Measurements from ENCODE around the gene THAP11. TPM values are rescaled to one million over a fixed set of nuclear protein-coding genes. Genes with fewer than 3 reads are reported as not detected.

Gene THAP11
- total RNA-seq, 1 donor from 2014 or later: 43.0 TPM

GRCh38 chr16:67872631-67873434 is 30.7 kb downstream of the THAP11 start, which contains the start of gene EDC4:
Gene EDC4, plus strand, starts transcription at chr16:67873052. Its CDS starts 210 bp downstream, at chr16:67873262.
- intact Hi-C loops (cut with micrococcal nuclease): loop anchor here (1.0 to 5.0 kb wide), 8 partner anchors 20 to 95 kb away; partner anchors contain the start of genes NUTF2, PSKH1, RANBP10 and SLC12A4
- no peaks in the 10 kb centered on the region for H3K27me3 Mint-ChIP-seq (ENCODE audit: insufficient read depth)
- H3K9me3 Mint-ChIP-seq: no peaks in the 10 kb centered on the region
- peaks cover 35% of the 10 kb centered on the region for H3K4me1 Mint-ChIP-seq (ENCODE audit: low read depth)
- H3K36me3 Mint-ChIP-seq (ENCODE audit: low read depth): peaks cover 32% of the 10 kb centered on the region
- H3K27ac Mint-ChIP-seq: peak within 1 kb of the TSS; percentile 81
- peak; percentile 89 for DNase-seq (ENCODE audit: low spot score)
- peak within 1 kb of the TSS; percentile 88 for H3K4me3 Mint-ChIP-seq

GRCh38 chr16:67873435-67874370 is 31.6 kb downstream of the THAP11 start:
- Mint-ChIP-seq H3K4me1 (ENCODE audit: low read depth) (peaks cover 35% of the 10 kb centered on the region), H3K9me3 (no peaks in the 10 kb centered on the region), H3K27me3 (ENCODE audit: insufficient read depth) (no peaks in the 10 kb centered on the region), H3K4me3 (peak overlapping the region; percentile 88), H3K36me3 (ENCODE audit: low read depth) (peaks cover 36% of the 10 kb centered on the region), H3K27ac (peak overlapping the region; percentile 81)
- intact Hi-C loops (cut with micrococcal nuclease): loop anchor here (1.0 to 5.0 kb wide), 8 partner anchors 20 to 95 kb away; partner anchors contain the start of genes NUTF2, PSKH1, RANBP10 and SLC12A4
- DNase-seq (ENCODE audit: low spot score): no peak

DNA sequence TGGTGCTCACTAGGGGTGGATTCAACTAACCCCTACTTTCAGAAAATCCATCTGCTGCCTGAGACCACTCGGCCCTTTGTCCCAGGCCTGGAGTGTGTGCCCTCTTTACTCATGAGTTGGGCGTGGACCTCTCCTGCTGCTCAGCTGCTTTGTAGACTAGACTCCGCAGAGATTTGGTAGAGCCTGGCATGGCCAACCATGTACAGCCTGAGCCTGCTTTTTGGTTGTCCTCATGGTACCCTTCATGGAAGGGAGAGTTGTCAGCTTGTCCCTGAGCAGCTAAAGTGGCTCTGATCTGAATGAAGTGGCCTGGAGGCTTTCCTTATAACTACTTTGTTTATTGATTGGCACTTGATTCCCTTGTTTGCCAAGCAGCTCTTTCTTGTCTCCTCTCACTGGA is 32.3 kb downstream of the THAP11 start:
- Mint-ChIP-seq H3K36me3 (ENCODE audit: low read depth) (peaks cover 43% of the 10 kb centered on the region), H3K27me3 (ENCODE audit: insufficient read depth) (no peaks in the 10 kb centered on the region), H3K9me3 (no peaks in the 10 kb centered on the region), H3K4me3 (peak overlapping the region; percentile 88), H3K27ac (peak overlapping the region; percentile 81), H3K4me1 (ENCODE audit: low read depth) (peaks cover 35% of the 10 kb centered on the region)
- intact Hi-C loops (cut with micrococcal nuclease): loop anchor here (5.0 kb wide), 1 partner anchor 42 kb away; no protein-coding TSS in a partner anchor
- no peak for DNase-seq (ENCODE audit: low spot score)

GRCh38 chr16:67877064-67877463 is 34.9 kb downstream of the THAP11 start:
- Mint-ChIP-seq H3K9me3 (no peaks in the 10 kb centered on the region), H3K36me3 (ENCODE audit: low read depth) (peaks cover 47% of the 10 kb centered on the region), H3K27me3 (ENCODE audit: insufficient read depth) (no peaks in the 10 kb centered on the region), H3K27ac (no peak overlapping the region), H3K4me1 (ENCODE audit: low read depth) (peaks cover 35% of the 10 kb centered on the region), H3K4me3 (no peak overlapping the region)
- no peak for DNase-seq (ENCODE audit: low spot score)
- intact Hi-C loops (cut with micrococcal nuclease): no loop called here

DNA sequence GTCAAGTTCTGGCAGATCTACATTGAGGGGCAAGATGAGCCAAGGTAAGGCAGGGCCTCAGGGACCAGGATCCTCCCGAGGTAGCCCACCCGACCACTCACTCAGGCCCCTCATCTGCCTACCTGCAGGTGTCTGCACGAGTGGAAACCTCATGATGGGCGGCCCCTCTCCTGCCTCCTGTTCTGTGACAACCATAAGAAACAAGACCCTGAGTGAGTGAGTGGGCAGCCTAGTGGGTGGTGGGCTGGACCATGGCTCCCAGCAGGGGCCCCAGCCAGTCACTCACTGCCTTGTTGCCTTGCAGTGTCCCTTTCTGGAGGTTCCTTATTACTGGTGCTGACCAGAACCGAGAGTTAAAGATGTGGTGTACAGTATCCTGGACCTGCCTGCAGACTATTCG is 36.1 kb downstream of the THAP11 start:
- no peak overlapping the region for H3K27ac Mint-ChIP-seq
- DNase-seq (ENCODE audit: low spot score): no peak
- peaks cover 52% of the 10 kb centered on the region for H3K36me3 Mint-ChIP-seq (ENCODE audit: low read depth)
- no peaks in the 10 kb centered on the region for H3K27me3 Mint-ChIP-seq (ENCODE audit: insufficient read depth)
- no peak overlapping the region for H3K4me3 Mint-ChIP-seq
- intact Hi-C loops (cut with micrococcal nuclease): no loop called here
- H3K4me1 Mint-ChIP-seq (ENCODE audit: low read depth): peaks cover 28% of the 10 kb centered on the region
- no peaks in the 10 kb centered on the region for H3K9me3 Mint-ChIP-seq

DNA sequence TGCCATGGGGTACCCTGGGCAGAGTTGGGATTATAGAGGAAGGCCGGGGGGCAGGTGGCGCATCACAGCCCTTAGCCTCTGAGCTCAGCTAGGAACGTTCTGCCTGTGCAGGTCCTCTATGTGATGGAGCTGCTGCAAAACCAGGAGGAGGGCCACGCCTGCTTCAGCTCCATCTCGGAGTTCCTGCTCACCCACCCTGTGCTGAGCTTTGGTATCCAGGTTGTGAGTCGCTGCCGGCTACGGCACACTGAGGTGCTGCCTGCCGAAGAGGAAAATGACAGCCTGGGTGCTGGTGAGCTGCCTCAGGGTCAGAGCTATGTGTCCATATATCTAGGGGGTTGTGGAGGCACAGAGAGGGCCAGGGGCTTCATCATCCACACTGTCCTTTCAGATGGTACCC is 36.7 kb downstream of the THAP11 start:
- Mint-ChIP-seq H3K27me3 (ENCODE audit: insufficient read depth) (no peaks in the 10 kb centered on the region), H3K9me3 (no peaks in the 10 kb centered on the region)

DNA sequence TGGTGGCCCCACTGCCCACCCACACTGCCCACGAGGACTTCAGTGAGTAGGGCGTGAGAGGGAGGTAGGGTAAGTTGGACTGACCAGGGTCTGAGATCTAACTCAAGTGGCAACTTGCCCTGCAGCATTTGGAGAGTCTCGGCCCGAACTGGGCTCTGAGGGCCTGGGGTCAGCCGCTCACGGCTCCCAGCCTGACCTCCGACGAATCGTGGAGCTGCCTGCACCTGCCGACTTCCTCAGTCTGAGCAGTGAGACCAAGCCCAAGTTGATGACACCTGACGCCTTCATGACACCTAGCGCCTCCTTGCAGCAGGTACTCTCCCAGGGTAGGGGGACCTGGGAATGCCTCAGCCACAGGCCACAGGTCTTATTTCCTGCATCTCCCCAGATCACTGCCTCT is 37.3 kb downstream of the THAP11 start:
- DNase-seq (ENCODE audit: low spot score): no peak
- no peak overlapping the region for H3K27ac Mint-ChIP-seq
- peaks cover 17% of the 10 kb centered on the region for H3K4me1 Mint-ChIP-seq (ENCODE audit: low read depth)
- no peaks in the 10 kb centered on the region for H3K9me3 Mint-ChIP-seq
- intact Hi-C loops (cut with micrococcal nuclease): no loop called here
- H3K4me3 Mint-ChIP-seq: no peak overlapping the region
- H3K27me3 Mint-ChIP-seq (ENCODE audit: insufficient read depth): no peaks in the 10 kb centered on the region
- peaks cover 60% of the 10 kb centered on the region for H3K36me3 Mint-ChIP-seq (ENCODE audit: low read depth)

More for the DNA sequence above, 36.7 kb downstream of the THAP11 start:
- no peak overlapping the region for H3K27ac Mint-ChIP-seq
- peaks cover 23% of the 10 kb centered on the region for H3K4me1 Mint-ChIP-seq (ENCODE audit: low read depth)
- DNase-seq (ENCODE audit: low spot score): no peak
- intact Hi-C loops (cut with micrococcal nuclease): no loop called here
- H3K36me3 Mint-ChIP-seq (ENCODE audit: low read depth): peaks cover 57% of the 10 kb centered on the region
- H3K4me3 Mint-ChIP-seq: no peak overlapping the region

DNA sequence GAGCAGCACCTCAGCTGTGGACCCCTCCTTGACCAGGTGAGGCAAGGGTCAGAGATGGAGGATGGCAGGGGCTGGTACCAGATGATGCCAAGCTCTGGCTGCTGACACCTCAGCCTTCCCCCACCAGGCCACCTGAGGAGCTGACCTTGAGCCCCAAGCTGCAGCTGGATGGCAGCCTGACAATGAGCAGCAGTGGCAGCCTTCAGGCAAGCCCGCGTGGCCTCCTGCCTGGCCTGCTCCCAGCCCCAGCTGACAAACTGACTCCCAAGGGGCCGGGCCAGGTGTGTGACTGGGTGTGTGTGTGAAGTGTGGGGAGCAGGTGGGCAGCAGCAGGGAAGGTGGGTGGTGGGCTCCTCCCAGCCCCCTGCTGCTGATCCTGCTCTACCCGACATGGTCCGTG is 37.8 kb downstream of the THAP11 start:
- Mint-ChIP-seq H3K4me1 (ENCODE audit: low read depth) (peaks cover 12% of the 10 kb centered on the region), H3K9me3 (no peaks in the 10 kb centered on the region), H3K27me3 (ENCODE audit: insufficient read depth) (no peaks in the 10 kb centered on the region), H3K36me3 (ENCODE audit: low read depth) (peaks cover 61% of the 10 kb centered on the region), H3K27ac (no peak overlapping the region), H3K4me3 (no peak overlapping the region)
- intact Hi-C loops (cut with micrococcal nuclease): no loop called here
- DNase-seq (ENCODE audit: low spot score): no peak

DNA sequence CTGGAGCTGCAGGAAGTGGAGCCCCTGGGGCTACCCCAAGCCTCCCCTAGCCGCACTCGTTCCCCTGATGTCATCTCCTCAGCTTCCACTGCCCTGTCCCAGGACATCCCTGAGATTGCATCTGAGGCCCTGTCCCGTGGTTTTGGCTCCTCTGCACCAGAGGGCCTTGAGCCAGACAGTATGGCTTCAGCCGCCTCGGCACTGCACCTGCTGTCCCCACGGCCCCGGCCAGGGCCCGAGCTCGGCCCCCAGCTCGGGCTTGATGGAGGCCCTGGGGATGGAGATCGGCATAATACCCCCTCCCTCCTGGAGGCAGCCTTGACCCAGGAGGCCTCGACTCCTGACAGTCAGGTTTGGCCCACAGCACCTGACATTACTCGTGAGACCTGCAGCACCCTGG is 38.5 kb downstream of the THAP11 start:
- DNase-seq (ENCODE audit: low spot score): no peak
- intact Hi-C loops (cut with micrococcal nuclease): no loop called here
- peaks cover 6% of the 10 kb centered on the region for H3K4me1 Mint-ChIP-seq (ENCODE audit: low read depth)
- no peak overlapping the region for H3K4me3 Mint-ChIP-seq
- no peaks in the 10 kb centered on the region for H3K9me3 Mint-ChIP-seq
- peaks cover 56% of the 10 kb centered on the region for H3K36me3 Mint-ChIP-seq (ENCODE audit: low read depth)
- H3K27ac Mint-ChIP-seq: no peak overlapping the region
- H3K27me3 Mint-ChIP-seq (ENCODE audit: insufficient read depth): no peaks in the 10 kb centered on the region

GRCh38 chr16:67881621-67882161 is 39.6 kb downstream of the THAP11 start:
- Mint-ChIP-seq H3K4me3 (no peak overlapping the region), H3K4me1 (ENCODE audit: low read depth) (no peaks in the 10 kb centered on the region), H3K27ac (no peak overlapping the region), H3K36me3 (ENCODE audit: low read depth) (peaks cover 56% of the 10 kb centered on the region), H3K9me3 (no peaks in the 10 kb centered on the region), H3K27me3 (ENCODE audit: insufficient read depth) (no peaks in the 10 kb centered on the region)
- intact Hi-C loops (cut with micrococcal nuclease): no loop called here
- no peak for DNase-seq (ENCODE audit: low spot score)

- no peak for DNase-seq (ENCODE audit: low spot score)
- H3K4me1 Mint-ChIP-seq (ENCODE audit: low read depth): no peaks in the 10 kb centered on the region
- H3K4me3 Mint-ChIP-seq: no peak overlapping the region
- no peak overlapping the region for H3K27ac Mint-ChIP-seq
- intact Hi-C loops (cut with micrococcal nuclease): loop anchor here (1.0 kb wide), 2 partner anchors 46 to 158 kb away; no protein-coding TSS in a partner anchor
- H3K9me3 Mint-ChIP-seq: no peaks in the 10 kb centered on the region
- no peaks in the 10 kb centered on the region for H3K27me3 Mint-ChIP-seq (ENCODE audit: insufficient read depth)
- H3K36me3 Mint-ChIP-seq (ENCODE audit: low read depth): peaks cover 49% of the 10 kb centered on the region
These were observed 40.4 kb downstream of the THAP11 start for GRCh38 chr16:67882374-67883145.

All from activated T-helper 1 cell treated with anti-CD3 and anti-CD28 coated beads, Interleukin-12 subunit alpha, Interleukin-12 subunit beta, Interleukin-2, Interleukin-4 antibody, amounts not matched to agents 30 ng/mL and 10 ng/mL and 1 ng/mL, durations not matched to agents 14 hours and 24 hours and 36 hours (primary cell).